Liver (tissue), 9 donors: ENCODE results near the gene THTPA. TPM values are rescaled to one million over a fixed set of nuclear protein-coding genes. Genes with fewer than 3 reads are reported as not detected.

Source experiments
- DNase-seq: peaks from one replicate; pipeline ENCODE4 v3.0.0-alpha.2; 2017; ENCODE audit warnings: low spot score
- H3K27ac ChIP-seq, 2 donors: one replicate each; pipeline ENCODE4 v1.7.0; 2013; ENCODE audit warnings: inconsistent platforms in 2 of 2, low read length in 2 of 2, control low read depth in 1 of 2, low read depth in 1 of 2, mild to moderate bottlenecking in 1 of 2
- H3K27me3 ChIP-seq, 4 donors: one replicate each; pipeline versions ENCODE4 v1.6.1 to v1.7.0; 2013; ENCODE audit warnings: low read length in 3 of 4, inconsistent platforms in 1 of 4, mild to moderate bottlenecking in 1 of 4, moderate library complexity in 1 of 4; ENCODE audit not compliant: control insufficient read depth in 4 of 4, insufficient read depth in 4 of 4
- H3K36me3 ChIP-seq, 4 donors: one replicate each; pipeline versions ENCODE4 v1.6.1 to v1.7.0; 2013; ENCODE audit warnings: low read length in 3 of 4, mild to moderate bottlenecking in 3 of 4, low read depth in 1 of 4, moderate library complexity in 1 of 4; ENCODE audit not compliant: control insufficient read depth in 4 of 4, insufficient read depth in 3 of 4
- H3K4me1 ChIP-seq, 4 donors: one replicate each; pipeline versions ENCODE4 v1.6.1 to v1.7.0; 2013; ENCODE audit warnings: low read length in 3 of 4, mild to moderate bottlenecking in 3 of 4, moderate library complexity in 1 of 4; ENCODE audit not compliant: control insufficient read depth in 4 of 4, insufficient read depth in 4 of 4
- H3K4me3 ChIP-seq, 3 donors: one replicate each; pipeline versions ENCODE4 v1.6.1 to v1.7.0; 2013; ENCODE audit warnings: low read length in 3 of 3, control low read depth in 1 of 3, low read depth in 1 of 3, mild to moderate bottlenecking in 1 of 3
- H3K9ac ChIP-seq, 2 donors: one replicate each; pipeline ENCODE4 v1.7.0; 2013; ENCODE audit warnings: low read length in 2 of 2, mild to moderate bottlenecking in 2 of 2, moderate library complexity in 2 of 2, control low read depth in 1 of 2, low read depth in 1 of 2
- H3K9me3 ChIP-seq, 4 donors: one replicate each; pipeline versions ENCODE4 v1.6.1 to v1.7.0; 2013; ENCODE audit warnings: low read length in 3 of 4; ENCODE audit not compliant: control insufficient read depth in 4 of 4
- FOXA2 ChIP-seq: IDR thresholded peaks from 2 replicates; pipeline ENCODE4 v1.6.1; 2016; ENCODE audit warnings: antibody characterized with exemption
- GABPA ChIP-seq, 2 donors: IDR thresholded peaks in 1 of 2; conservative IDR thresholded peaks in 1 of 2; 2 replicates each; pipeline ENCODE4 v1.6.1; 2016; ENCODE audit warnings: antibody characterized with exemption in 2 of 2, mild to moderate bottlenecking in 1 of 2, moderate library complexity in 1 of 2
- HNF4A ChIP-seq, 2 donors: conservative IDR thresholded peaks; 2 replicates each; pipeline ENCODE4 v1.6.1; 2016; ENCODE audit warnings: antibody characterized with exemption in 2 of 2, mild to moderate bottlenecking in 2 of 2
- HNF4G ChIP-seq: IDR thresholded peaks from 2 replicates; pipeline ENCODE4 v1.6.1; 2016; ENCODE audit warnings: antibody characterized with exemption
- NR2F2 ChIP-seq: IDR thresholded peaks from 2 replicates; pipeline ENCODE4 v1.6.1; 2016; ENCODE audit warnings: antibody characterized with exemption
- RAD21 ChIP-seq, 2 donors: IDR thresholded peaks; 2 replicates each; pipeline ENCODE4 v1.6.1; 2016; ENCODE audit warnings: antibody characterized with exemption in 2 of 2, mild to moderate bottlenecking in 2 of 2
- TAF1 ChIP-seq: conservative IDR thresholded peaks from 2 replicates; pipeline ENCODE4 v1.6.1; 2016; ENCODE audit warnings: antibody characterized with exemption, mild to moderate bottlenecking
- WGBS: extraction: QIAGEN DNeasy Blood & Tissue Kit; methylation state at CpG from one replicate; pipeline ENCODE4 v1.1.7; 2013; 5-methylcytosine and 5-hydroxymethylcytosine counted together
- polyA plus RNA-seq, 2 donors: library from polyadenylated mRNA; stranded (reverse) in 1 of 2; unstranded in 1 of 2; fragments of 200-250 nt in 1 of 2; fragments of >200 nt in 1 of 2; fragmentation: Nextera tagmentation in 1 of 2; extraction: Ambion mirVana in 1 of 2; gene quantifications; one replicate each; pipeline versions ENCODE4 v1.2.1 to v1.2.3, GENCODE V29; 2013 to 2015
- total RNA-seq, 2 donors: library from RNA; depleted of rRNA; stranded (reverse); fragments of >200 nt; gene quantifications; one replicate each; pipeline ENCODE4 v1.2.3, GENCODE V29; 2014
- TF ChIP-seq, protein P1 (sequence below): IDR thresholded peaks from 2 replicates; pipeline ENCODE4 v1.6.1; 2016; ENCODE audit warnings: antibody characterized with exemption
- TF ChIP-seq, protein P2 (sequence below): IDR thresholded peaks from 2 replicates; pipeline ENCODE4 v1.6.1; 2016; ENCODE audit warnings: antibody characterized with exemption
- TF ChIP-seq, protein P3 (sequence below): IDR thresholded peaks from 2 replicates; pipeline ENCODE4 v1.6.1; 2016; ENCODE audit warnings: antibody characterized with exemption, mild to moderate bottlenecking
- TF ChIP-seq, protein P4 (sequence below): IDR thresholded peaks from 2 replicates; pipeline ENCODE4 v1.6.1; 2016; ENCODE audit warnings: antibody characterized with exemption
- TF ChIP-seq, protein P5 (sequence below): fragments of 150-350 bp; IDR thresholded peaks from 2 replicates; pipeline ENCODE4 v1.5.1; 2017; ENCODE audit warnings: improper control_type of control experiment, low read depth, low read length; ENCODE audit not compliant: missing input control
- donor health status: healthy.
- donor health status: healthy.
- donor health status: healthy.
- donor health status: healthy.
- donor health status: healthy.

THTPA gene
- total and polyA plus RNA-seq, 4 donors: 7.3 to 19.8 (median 9.9) TPM

DNA sequence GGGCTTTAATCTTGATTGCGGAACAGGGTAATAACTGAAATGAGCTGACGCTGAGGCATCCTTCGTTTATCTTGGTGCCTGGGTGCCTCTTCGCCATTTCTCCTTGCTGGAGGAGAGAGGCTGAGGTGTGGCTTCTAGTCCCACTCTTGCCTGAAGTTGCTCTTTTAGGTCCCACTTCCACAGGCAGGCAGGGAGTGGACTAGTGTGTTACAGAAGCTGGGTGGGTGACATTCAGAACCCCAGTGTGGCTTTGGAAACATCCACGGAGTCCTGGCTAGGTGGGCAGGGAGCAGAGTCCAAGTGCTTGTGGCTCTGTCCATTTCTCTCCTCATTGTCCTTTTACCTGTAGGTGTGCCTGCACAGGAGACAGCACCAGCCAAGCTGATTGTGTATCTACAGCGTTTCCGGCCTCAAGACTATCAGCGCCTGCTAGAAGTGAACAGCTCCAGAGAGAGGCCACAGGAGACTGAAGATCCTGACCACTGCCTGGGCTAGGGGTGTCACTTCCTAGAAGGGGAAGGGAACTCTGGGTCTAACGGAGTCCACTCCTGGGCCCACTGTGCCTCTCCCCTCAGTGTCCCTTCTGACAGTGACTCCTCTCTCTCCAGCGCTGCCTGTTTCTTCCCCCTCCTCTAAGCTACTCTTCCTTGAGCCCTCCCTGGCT lies 2.4 kb downstream of the THTPA start:
- Histone ChIP-seq H3K9me3 (no peaks in the 10 kb centered on the region), H3K27me3 (no peaks in the 10 kb centered on the region), H3K4me1 (peaks cover 4 to 23% (median 20%) of the 10 kb centered on the region in 4 donors), H3K27ac (no peak overlapping the region), H3K4me3 (no peak overlapping the region), H3K36me3 (peaks cover 4 to 19% (median 8%) of the 10 kb centered on the region in 4 donors), H3K9ac (no peak overlapping the region)
- no peak for DNase-seq
- no peak for TF ChIP-seq HNF4A (conservative IDR thresholded peaks at IDR 0.05)
- TF ChIP-seq HNF4G: no peak
- no peak for TF ChIP-seq FOXA2
- TF ChIP-seq, protein P1, sequence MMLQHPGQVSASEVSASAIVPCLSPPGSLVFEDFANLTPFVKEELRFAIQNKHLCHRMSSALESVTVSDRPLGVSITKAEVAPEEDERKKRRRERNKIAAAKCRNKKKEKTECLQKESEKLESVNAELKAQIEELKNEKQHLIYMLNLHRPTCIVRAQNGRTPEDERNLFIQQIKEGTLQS: no peak
- TF ChIP-seq, protein P2, sequence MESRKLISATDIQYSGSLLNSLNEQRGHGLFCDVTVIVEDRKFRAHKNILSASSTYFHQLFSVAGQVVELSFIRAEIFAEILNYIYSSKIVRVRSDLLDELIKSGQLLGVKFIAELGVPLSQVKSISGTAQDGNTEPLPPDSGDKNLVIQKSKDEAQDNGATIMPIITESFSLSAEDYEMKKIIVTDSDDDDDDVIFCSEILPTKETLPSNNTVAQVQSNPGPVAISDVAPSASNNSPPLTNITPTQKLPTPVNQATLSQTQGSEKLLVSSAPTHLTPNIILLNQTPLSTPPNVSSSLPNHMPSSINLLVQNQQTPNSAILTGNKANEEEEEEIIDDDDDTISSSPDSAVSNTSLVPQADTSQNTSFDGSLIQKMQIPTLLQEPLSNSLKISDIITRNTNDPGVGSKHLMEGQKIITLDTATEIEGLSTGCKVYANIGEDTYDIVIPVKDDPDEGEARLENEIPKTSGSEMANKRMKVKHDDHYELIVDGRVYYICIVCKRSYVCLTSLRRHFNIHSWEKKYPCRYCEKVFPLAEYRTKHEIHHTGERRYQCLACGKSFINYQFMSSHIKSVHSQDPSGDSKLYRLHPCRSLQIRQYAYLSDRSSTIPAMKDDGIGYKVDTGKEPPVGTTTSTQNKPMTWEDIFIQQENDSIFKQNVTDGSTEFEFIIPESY: no peak
- TF ChIP-seq, protein P3, sequence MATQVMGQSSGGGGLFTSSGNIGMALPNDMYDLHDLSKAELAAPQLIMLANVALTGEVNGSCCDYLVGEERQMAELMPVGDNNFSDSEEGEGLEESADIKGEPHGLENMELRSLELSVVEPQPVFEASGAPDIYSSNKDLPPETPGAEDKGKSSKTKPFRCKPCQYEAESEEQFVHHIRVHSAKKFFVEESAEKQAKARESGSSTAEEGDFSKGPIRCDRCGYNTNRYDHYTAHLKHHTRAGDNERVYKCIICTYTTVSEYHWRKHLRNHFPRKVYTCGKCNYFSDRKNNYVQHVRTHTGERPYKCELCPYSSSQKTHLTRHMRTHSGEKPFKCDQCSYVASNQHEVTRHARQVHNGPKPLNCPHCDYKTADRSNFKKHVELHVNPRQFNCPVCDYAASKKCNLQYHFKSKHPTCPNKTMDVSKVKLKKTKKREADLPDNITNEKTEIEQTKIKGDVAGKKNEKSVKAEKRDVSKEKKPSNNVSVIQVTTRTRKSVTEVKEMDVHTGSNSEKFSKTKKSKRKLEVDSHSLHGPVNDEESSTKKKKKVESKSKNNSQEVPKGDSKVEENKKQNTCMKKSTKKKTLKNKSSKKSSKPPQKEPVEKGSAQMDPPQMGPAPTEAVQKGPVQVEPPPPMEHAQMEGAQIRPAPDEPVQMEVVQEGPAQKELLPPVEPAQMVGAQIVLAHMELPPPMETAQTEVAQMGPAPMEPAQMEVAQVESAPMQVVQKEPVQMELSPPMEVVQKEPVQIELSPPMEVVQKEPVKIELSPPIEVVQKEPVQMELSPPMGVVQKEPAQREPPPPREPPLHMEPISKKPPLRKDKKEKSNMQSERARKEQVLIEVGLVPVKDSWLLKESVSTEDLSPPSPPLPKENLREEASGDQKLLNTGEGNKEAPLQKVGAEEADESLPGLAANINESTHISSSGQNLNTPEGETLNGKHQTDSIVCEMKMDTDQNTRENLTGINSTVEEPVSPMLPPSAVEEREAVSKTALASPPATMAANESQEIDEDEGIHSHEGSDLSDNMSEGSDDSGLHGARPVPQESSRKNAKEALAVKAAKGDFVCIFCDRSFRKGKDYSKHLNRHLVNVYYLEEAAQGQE: no peak
- no peak for TF ChIP-seq GABPA (IDR thresholded peaks at IDR 0.05 in 1 of 2, conservative IDR thresholded peaks at IDR 0.05 in 1 of 2)
- TF ChIP-seq, protein P4, sequence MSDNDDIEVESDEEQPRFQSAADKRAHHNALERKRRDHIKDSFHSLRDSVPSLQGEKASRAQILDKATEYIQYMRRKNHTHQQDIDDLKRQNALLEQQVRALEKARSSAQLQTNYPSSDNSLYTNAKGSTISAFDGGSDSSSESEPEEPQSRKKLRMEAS: no peak
- TF ChIP-seq NR2F2: no peak
- 92% methylated on average over 10 of the region's 10 CpGs for WGBS

DNA sequence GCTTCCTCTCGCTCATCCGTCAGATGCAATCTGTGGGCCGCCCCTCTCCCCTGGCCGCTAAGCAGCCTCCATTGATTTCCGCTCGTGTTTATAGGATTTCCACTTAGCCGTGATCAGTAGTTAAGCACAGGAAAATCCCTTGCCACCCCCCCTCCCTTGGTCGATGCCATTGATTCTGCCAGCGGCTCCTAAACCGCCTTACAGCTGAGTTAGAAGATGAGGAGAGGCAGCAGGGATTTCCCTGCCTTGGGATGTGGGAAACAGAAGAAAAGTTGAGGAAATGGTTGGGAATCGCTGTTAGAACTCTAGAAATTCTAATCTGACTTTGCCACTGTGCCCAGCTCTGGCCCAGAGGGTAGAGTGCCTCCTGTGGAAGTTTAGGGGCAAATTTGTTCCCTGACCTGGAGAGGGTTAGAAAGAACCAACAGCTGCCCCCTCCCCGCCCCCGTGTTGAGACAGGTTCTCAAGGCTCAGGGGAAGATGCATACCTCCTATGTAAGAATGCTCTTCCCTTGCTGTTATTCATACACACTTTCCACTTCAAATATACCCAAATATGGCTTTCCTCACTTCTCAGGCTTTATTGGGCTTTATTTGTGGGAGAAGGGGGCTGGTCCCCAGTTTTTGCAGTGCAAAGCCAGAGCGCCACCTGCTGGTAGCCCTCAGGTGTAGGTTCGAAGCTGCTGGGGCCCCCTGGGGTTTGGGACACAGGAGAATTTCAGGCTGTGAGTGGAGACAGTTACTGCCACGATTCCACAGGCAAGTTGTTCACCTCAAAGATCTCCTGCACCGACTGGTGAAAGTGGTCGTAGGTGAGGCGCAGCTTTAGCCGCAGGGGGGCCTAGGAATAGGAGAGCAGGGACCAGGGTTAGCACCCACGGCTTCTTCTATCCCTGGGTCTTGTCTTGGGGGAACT lies 3.2 kb downstream of the THTPA start:
- WGBS: 82% methylated on average over 21 of the region's 21 CpGs
- Histone ChIP-seq H3K27ac (no peak overlapping the region), H3K9ac (no peak overlapping the region), H3K36me3 (peaks cover 4 to 19% (median 8%) of the 10 kb centered on the region in 4 donors), H3K27me3 (no peaks in the 10 kb centered on the region), H3K4me1 (peaks cover 4 to 29% (median 25%) of the 10 kb centered on the region in 4 donors), H3K4me3 (no peak overlapping the region), H3K9me3 (no peaks in the 10 kb centered on the region)
- peak; percentile 75 for DNase-seq
- TF ChIP-seq TAF1: no peak
- TF ChIP-seq, protein P5, sequence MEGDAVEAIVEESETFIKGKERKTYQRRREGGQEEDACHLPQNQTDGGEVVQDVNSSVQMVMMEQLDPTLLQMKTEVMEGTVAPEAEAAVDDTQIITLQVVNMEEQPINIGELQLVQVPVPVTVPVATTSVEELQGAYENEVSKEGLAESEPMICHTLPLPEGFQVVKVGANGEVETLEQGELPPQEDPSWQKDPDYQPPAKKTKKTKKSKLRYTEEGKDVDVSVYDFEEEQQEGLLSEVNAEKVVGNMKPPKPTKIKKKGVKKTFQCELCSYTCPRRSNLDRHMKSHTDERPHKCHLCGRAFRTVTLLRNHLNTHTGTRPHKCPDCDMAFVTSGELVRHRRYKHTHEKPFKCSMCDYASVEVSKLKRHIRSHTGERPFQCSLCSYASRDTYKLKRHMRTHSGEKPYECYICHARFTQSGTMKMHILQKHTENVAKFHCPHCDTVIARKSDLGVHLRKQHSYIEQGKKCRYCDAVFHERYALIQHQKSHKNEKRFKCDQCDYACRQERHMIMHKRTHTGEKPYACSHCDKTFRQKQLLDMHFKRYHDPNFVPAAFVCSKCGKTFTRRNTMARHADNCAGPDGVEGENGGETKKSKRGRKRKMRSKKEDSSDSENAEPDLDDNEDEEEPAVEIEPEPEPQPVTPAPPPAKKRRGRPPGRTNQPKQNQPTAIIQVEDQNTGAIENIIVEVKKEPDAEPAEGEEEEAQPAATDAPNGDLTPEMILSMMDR: peak; percentile 55
- TF ChIP-seq RAD21 (IDR thresholded peaks at IDR 0.05): peak; percentile 60 to 77
- TF ChIP-seq HNF4A (conservative IDR thresholded peaks at IDR 0.05): no peak
